IMR-90 (cell line): ENCODE results near the gene RSL1D1.

Experiments used
- CHD1 ChIP-seq: IDR thresholded peaks from 2 replicates; pipeline ENCODE4 v1.6.1; 2012; ENCODE audit warnings: low read depth, low read length, improper control_type of control experiment
- CTCF ChIP-seq: conservative IDR thresholded peaks from 2 replicates; pipeline ENCODE4 v1.5.1; 2012; ENCODE audit warnings: mild to moderate bottlenecking, low read depth, low read length, improper control_type of control experiment
- FOS ChIP-seq: fragments of 150-350 bp; IDR thresholded peaks from 2 replicates; pipeline ENCODE4 v1.6.1; 2016; ENCODE audit warnings: low read depth, low read length
- MAZ ChIP-seq: IDR thresholded peaks from 2 replicates; pipeline ENCODE4 v1.6.1; 2012; ENCODE audit warnings: low read depth, mild to moderate bottlenecking, low read length, improper control_type of control experiment, moderate library complexity, borderline replicate concordance
- POLR2A ChIP-seq: IDR thresholded peaks from 2 replicates; pipeline ENCODE4 v1.6.1; 2012; ENCODE audit warnings: mild to moderate bottlenecking, low read depth, low read length
- RCOR1 ChIP-seq: IDR thresholded peaks from 2 replicates; pipeline ENCODE4 v1.6.1; 2012; ENCODE audit warnings: mild to moderate bottlenecking, low read length, improper control_type of control experiment; ENCODE audit not compliant: insufficient replicate concordance
- RFX5 ChIP-seq: IDR thresholded peaks from 2 replicates; pipeline ENCODE4 v1.8.0; 2012; ENCODE audit warnings: low read depth, mild to moderate bottlenecking, low read length, moderate library complexity
- SMC3 ChIP-seq: fragments of 150-350 bp; IDR thresholded peaks from 2 replicates; pipeline ENCODE4 v1.6.1; 2016; ENCODE audit warnings: low read depth, mild to moderate bottlenecking, antibody characterized with exemption, low read length, moderate library complexity
- USF2 ChIP-seq: fragments of 150-350 bp; IDR thresholded peaks from 2 replicates; pipeline ENCODE4 v1.6.1; 2017; ENCODE audit warnings: mild to moderate bottlenecking, antibody characterized with exemption, low read length, low read depth

GRCh38 chr16:11880007-11880406 lies 28.7 kb upstream of the RSL1D1 start:
- TF ChIP-seq CTCF (no peak), FOS (no peak), POLR2A (no peak), RFX5 (no peak), CHD1 (no peak), SMC3 (no peak), USF2 (no peak), RCOR1 (no peak), MAZ (no peak)
